Activated B cell treated with CpG ODN at 0.5 μM for 24 hours (primary cell): ENCODE results near the gene PGM5. TPM values are rescaled to one million over a fixed set of nuclear protein-coding genes. Genes with fewer than 3 reads are reported as not detected.

Experiments
- ATAC-seq: fragments of 200-7000 bp; cut with Tn5 transposase; one replicate; pipeline ENCODE4 v1.10.0; 2021; ENCODE audit warnings: low read depth, mild to moderate bottlenecking, moderate library complexity
- CTCF ChIA-PET: fragments of 350-600 bp; sonication (Branson Sonifier 250); formaldehyde crosslinking; loops from one replicate; lab custom pipeline; 2021; ENCODE audit warnings: antibody characterized with exemption; lab: Charles Lee
- POLR2A ChIA-PET: fragments of 350-600 bp; sonication (Branson Sonifier 250); formaldehyde crosslinking; loops from one replicate; lab custom pipeline; 2021; ENCODE audit warnings: antibody characterized with exemption; lab: Charles Lee
- DNase-seq: peaks from one replicate; pipeline ENCODE4 v3.0.0; 2022
- H3K27ac Mint-ChIP-seq: one replicate; pipeline ENCODE4 v1.8.0; 2020; ENCODE audit warnings: mixed read lengths
- H3K27me3 Mint-ChIP-seq: one replicate; pipeline ENCODE4 v1.8.0; 2021; ENCODE audit warnings: mixed read lengths
- H3K36me3 Mint-ChIP-seq: one replicate; pipeline ENCODE4 v1.8.0; 2021; ENCODE audit warnings: low read depth, mixed read lengths
- H3K4me1 Mint-ChIP-seq: one replicate; pipeline ENCODE4 v1.8.0; 2021; ENCODE audit warnings: mixed read lengths
- H3K4me3 Mint-ChIP-seq: one replicate; pipeline ENCODE4 v1.8.0; 2020; ENCODE audit warnings: mild to moderate bottlenecking, mixed read lengths
- H3K9me3 Mint-ChIP-seq: one replicate; pipeline ENCODE4 v1.8.0; 2020; ENCODE audit warnings: mixed read lengths
- CTCF ChIP-seq: fragments of 200-600 bp; IDR thresholded peaks from one replicate; pipeline ENCODE4 v1.8.0; 2022; ENCODE audit warnings: antibody characterized with exemption, mild to moderate bottlenecking
- intact Hi-C: fragments of 100-400 bp; cut with micrococcal nuclease; formaldehyde crosslinking; loops from one replicate; pipeline ENCODE4 v1.15.1; 2024
- total RNA-seq: library from RNA; stranded (reverse); gene quantifications from 2 replicates; pipeline ENCODE4 v1.2.3, GENCODE V29; 2022

Gene PGM5
- total RNA-seq, 1 donor from 2014 or later, result not detected

- ChIA-PET POLR2A (no interaction called here), CTCF (interaction anchor here (0.6 to 3.7 kb wide), 5 partner anchors 8 to 64 kb away, joined by 3 to 26 read pairs (median 4); no protein-coding TSS in a partner anchor)
- ATAC-seq (no peak), DNase-seq (no peak)
- Mint-ChIP-seq H3K36me3 (no peaks in the 10 kb centered on the region), H3K27ac (no peak overlapping the region), H3K4me1 (peaks cover 12% of the 10 kb centered on the region), H3K9me3 (no peaks in the 10 kb centered on the region), H3K27me3 (no peaks in the 10 kb centered on the region), H3K4me3 (no peak overlapping the region)
- intact Hi-C loops, result loop anchor here (1.0 to 5.0 kb wide), 3 partner anchors 40 to 62 kb away; no protein-coding TSS in a partner anchor
- TF ChIP-seq CTCF, result no peak
These were observed 150.9 kb downstream of the PGM5 start for GRCh38 chr9:68507130-68507805.

- CTCF ChIA-PET, result interaction anchor here (0.6 to 3.7 kb wide), 6 partner anchors 19 to 165 kb away, joined by 3 to 26 read pairs (median 4); no protein-coding TSS in a partner anchor
- DNase-seq (no peak), ATAC-seq (no peak)
- no peak for TF ChIP-seq CTCF
- Mint-ChIP-seq H3K27me3 (no peaks in the 10 kb centered on the region), H3K4me1 (peaks cover 12% of the 10 kb centered on the region), H3K4me3 (no peak overlapping the region), H3K9me3 (no peaks in the 10 kb centered on the region), H3K36me3 (no peaks in the 10 kb centered on the region), H3K27ac (no peak overlapping the region)
- intact Hi-C loops, result loop anchor here (1.0 to 5.0 kb wide), 3 partner anchors 40 to 61 kb away; no protein-coding TSS in a partner anchor
- POLR2A ChIA-PET, result no interaction called here
These were observed 151.4 kb downstream of the PGM5 start for GRCh38 chr9:68507806-68508145.

- Mint-ChIP-seq H3K27ac (no peak overlapping the region), H3K4me3 (no peak overlapping the region), H3K27me3 (no peaks in the 10 kb centered on the region), H3K4me1 (peaks cover 12% of the 10 kb centered on the region), H3K9me3 (no peaks in the 10 kb centered on the region), H3K36me3 (no peaks in the 10 kb centered on the region)
- intact Hi-C loops, result loop anchor here (5.0 kb wide), 1 partner anchor 39 kb away; no protein-coding TSS in a partner anchor
- CTCF ChIA-PET, result interaction anchor here (1.0 to 3.7 kb wide), 4 partner anchors 33 to 165 kb away, joined by 4 to 26 read pairs (median 5); no protein-coding TSS in a partner anchor
- DNase-seq (no peak), ATAC-seq (no peak)
- TF ChIP-seq CTCF, result no peak
- POLR2A ChIA-PET, result no interaction called here
These were observed 152.1 kb downstream of the PGM5 start for GRCh38 chr9:68508547-68508946.

GRCh38 chr9:68509689-68510088 is 153.3 kb downstream of the PGM5 start:
- H3K9me3 Mint-ChIP-seq, result no peaks in the 10 kb centered on the region
- H3K27ac Mint-ChIP-seq, result no peak overlapping the region
- intact Hi-C loops, result loop anchor here (5.0 kb wide), 1 partner anchor 38 kb away; no protein-coding TSS in a partner anchor
- peaks cover 12% of the 10 kb centered on the region for H3K4me1 Mint-ChIP-seq
- DNase-seq (no peak), ATAC-seq (no peak)
- no peak overlapping the region for H3K4me3 Mint-ChIP-seq
- H3K27me3 Mint-ChIP-seq, result no peaks in the 10 kb centered on the region
- TF ChIP-seq CTCF, result no peak
- ChIA-PET POLR2A (no interaction called here), CTCF (interaction anchor here (1.2 kb wide), 1 partner anchor 58 kb away, joined by 3 read pairs; no protein-coding TSS in a partner anchor)
- no peaks in the 10 kb centered on the region for H3K36me3 Mint-ChIP-seq

- ChIA-PET CTCF (no interaction called here), POLR2A (no interaction called here)
- H3K27me3 Mint-ChIP-seq, result peaks cover 3% of the 10 kb centered on the region
- peaks cover 2% of the 10 kb centered on the region for H3K4me1 Mint-ChIP-seq
- no peak for DNase-seq
- H3K36me3 Mint-ChIP-seq, result peaks cover 6% of the 10 kb centered on the region
- no peak for TF ChIP-seq CTCF
- no peak for ATAC-seq
- H3K27ac Mint-ChIP-seq, result no peak overlapping the region
- H3K4me3 Mint-ChIP-seq, result no peak overlapping the region
- peaks cover 3% of the 10 kb centered on the region for H3K9me3 Mint-ChIP-seq
- intact Hi-C loops, result no loop called here
These were observed 157.0 kb downstream of the PGM5 start for GRCh38 chr9:68513385-68513784.
